CD14-positive monocyte (primary cell): ENCODE measurements around the gene BCO2. TPM values are rescaled to one million over a fixed set of nuclear protein-coding genes. Genes with fewer than 3 reads are reported as not detected.

Experiments used
- DNase-seq, 3 donors: peaks; one replicate each; pipeline ENCODE4 v3.0.0-alpha.2; 2011 to 2022
- H2AFZ ChIP-seq: 2 replicates; pipeline ENCODE4 v1.6.0; 2012; ENCODE audit warnings: mild to moderate bottlenecking, low read depth, low read length, inconsistent platforms; ENCODE audit not compliant: insufficient read depth, poor library complexity, severe bottlenecking
- H3K27ac ChIP-seq, 2 donors: 1 replicate in 1 of 2; 2 replicates in 1 of 2; pipeline ENCODE4 v1.5.1; 2012 to 2013; ENCODE audit warnings: low read length in 2 of 2, control low read depth in 1 of 2, inconsistent platforms in 1 of 2, low read depth in 1 of 2, mild to moderate bottlenecking in 1 of 2
- H3K27me3 ChIP-seq, 2 donors: one replicate each; pipeline versions ENCODE4 v1.6.0 to v1.6.1; 2011 to 2013; ENCODE audit warnings: low read length in 2 of 2; ENCODE audit not compliant: control insufficient read depth in 2 of 2, insufficient read depth in 2 of 2
- H3K36me3 ChIP-seq, 2 donors: replicated peaks in 1 of 2; 1 replicate in 1 of 2; 2 replicates in 1 of 2; pipeline versions ENCODE4 v1.5.1 to v1.6.1; 2012 to 2013; ENCODE audit warnings: low read length in 2 of 2, control low read depth in 1 of 2, inconsistent platforms in 1 of 2, mild to moderate bottlenecking in 1 of 2; ENCODE audit not compliant: insufficient read depth in 2 of 2, control insufficient read depth in 1 of 2
- H3K4me1 ChIP-seq, 2 donors: 1 replicate in 1 of 2; 2 replicates in 1 of 2; pipeline versions ENCODE4 v1.5.1 to v1.6.1; 2012 to 2013; ENCODE audit warnings: low read length in 2 of 2, control low read depth in 1 of 2, inconsistent platforms in 1 of 2, mild to moderate bottlenecking in 1 of 2, moderate library complexity in 1 of 2; ENCODE audit not compliant: insufficient read depth in 2 of 2, control insufficient read depth in 1 of 2
- H3K4me2 ChIP-seq: replicated peaks from 2 replicates; pipeline ENCODE3; 2012; ENCODE audit warnings: low read length, moderate library complexity, mild to moderate bottlenecking; ENCODE audit not compliant: poor library complexity, severe bottlenecking; ENCODE audit errors: extremely low read depth
- H3K4me3 ChIP-seq, 3 experiments: fragments of 200-600 bp in 1 of 3; sonication (generic) in 1 of 3; replicated peaks in 1 of 3; 1 replicate in 2 of 3; 2 replicates in 1 of 3; pipeline ENCODE4 v1.5.1; 2011 to 2013; ENCODE audit warnings: low read length in 3 of 3, mild to moderate bottlenecking in 3 of 3, control low read depth in 2 of 3, low read depth in 2 of 3, inconsistent platforms in 1 of 3, moderate library complexity in 1 of 3
- H3K79me2 ChIP-seq: 2 replicates; pipeline ENCODE4 v1.6.0; 2012; ENCODE audit warnings: mild to moderate bottlenecking, control low read depth, inconsistent platforms, low read length, moderate library complexity; ENCODE audit not compliant: insufficient read depth
- H3K9ac ChIP-seq: 2 replicates; pipeline ENCODE4 v1.6.0; 2017; ENCODE audit warnings: low read length, mild to moderate bottlenecking; ENCODE audit not compliant: insufficient read depth, poor library complexity, severe bottlenecking
- H3K9me3 ChIP-seq, 2 donors: replicated peaks in 1 of 2; 1 replicate in 1 of 2; 2 replicates in 1 of 2; pipeline versions ENCODE4 v1.5.1 to v1.6.1; 2012 to 2013; ENCODE audit warnings: low read length in 2 of 2, control low read depth in 1 of 2; ENCODE audit not compliant: control insufficient read depth in 1 of 2, insufficient read depth in 1 of 2
- H4K20me1 ChIP-seq: 2 replicates; pipeline ENCODE4 v1.6.0; 2012; ENCODE audit warnings: mild to moderate bottlenecking, low read length, control low read depth, moderate library complexity; ENCODE audit not compliant: insufficient read depth
- H3K27ac Mint-ChIP-seq, 7 donors: one replicate each; pipeline ENCODE4 v1.8.0; 2020; ENCODE audit warnings: mild to moderate bottlenecking in 7 of 7, mixed read lengths in 7 of 7, moderate library complexity in 6 of 7, inconsistent platforms in 2 of 7
- H3K27me3 Mint-ChIP-seq, 3 donors: one replicate each; pipeline ENCODE4 v1.8.0; 2021 to 2022; ENCODE audit warnings: low read depth in 3 of 3, mild to moderate bottlenecking in 3 of 3, mixed read lengths in 3 of 3, moderate library complexity in 3 of 3, inconsistent platforms in 1 of 3
- H3K36me3 Mint-ChIP-seq, 2 donors: one replicate each; pipeline ENCODE4 v1.8.0; 2020; ENCODE audit warnings: mixed read lengths in 2 of 2, inconsistent platforms in 1 of 2, mild to moderate bottlenecking in 1 of 2
- H3K4me1 Mint-ChIP-seq: one replicate; pipeline ENCODE4 v1.8.0; 2020; ENCODE audit warnings: mild to moderate bottlenecking, mixed read lengths
- H3K4me3 Mint-ChIP-seq, 2 donors: one replicate each; pipeline ENCODE4 v1.8.0; 2020; ENCODE audit warnings: mild to moderate bottlenecking in 2 of 2, mixed read lengths in 2 of 2, moderate library complexity in 1 of 2
- H3K9me3 Mint-ChIP-seq, 7 donors: one replicate each; pipeline ENCODE4 v1.8.0; 2020 to 2022; ENCODE audit warnings: mixed read lengths in 7 of 7, mild to moderate bottlenecking in 6 of 7, moderate library complexity in 6 of 7, inconsistent platforms in 2 of 7
- CTCF ChIP-seq: fragments of 200-600 bp; IDR thresholded peaks from one replicate; pipeline ENCODE4 v1.8.0; 2022; ENCODE audit warnings: antibody characterized with exemption, mild to moderate bottlenecking
- WGBS: methylation state at CpG from one replicate; pipeline ENCODE4 v1.1.5; 2013; ENCODE audit warnings: missing lambda C conversion rate; ENCODE audit not compliant: insufficient coverage; 5-methylcytosine and 5-hydroxymethylcytosine counted together
- intact Hi-C, 2 donors: fragments of 100-400 bp; cut with micrococcal nuclease; formaldehyde crosslinking; loops; one replicate each; pipeline versions ENCODE4 v1.15.0 to v1.15.1; 2023
- polyA plus RNA-seq, 3 donors: library from polyadenylated mRNA; depleted of rRNA in 1 of 3; unstranded in 2 of 3; stranded (reverse) in 1 of 3; fragments of 300-500 nt in 2 of 3; fragments of >200 nt in 1 of 3; fragmentation: Illumina TruSeq in 2 of 3; gene quantifications; 1 replicate in 2 of 3; 2 replicates in 1 of 3; pipeline ENCODE4 v1.2.3, GENCODE V29; 2012 to 2021

Gene BCO2
- polyA plus RNA-seq, 3 donors, result 0.20 to 1.9 TPM; not detected in 1

- Histone ChIP-seq H3K79me2 (no peaks in the 10 kb centered on the region), H2AFZ (no peak overlapping the region), H3K4me2 (no peak overlapping the region), H3K4me1 (no peaks in the 10 kb centered on the region), H4K20me1 (no peaks in the 10 kb centered on the region), H3K9me3 (no peaks in the 10 kb centered on the region), H3K27ac (no peak overlapping the region), H3K4me3 (no peak overlapping the region), H3K9ac (no peak overlapping the region), H3K27me3 (no peaks in the 10 kb centered on the region), H3K36me3 (no peaks in the 10 kb centered on the region)
- DNase-seq, result peak in 1 of 3 donors; percentile 5
- H3K9me3 Mint-ChIP-seq, result no peaks in the 10 kb centered on the region
- WGBS, result 7% methylated on average over 13 of the region's 15 CpGs
- no peaks in the 10 kb centered on the region for H3K27me3 Mint-ChIP-seq
- H3K4me3 Mint-ChIP-seq, result no peak overlapping the region
- TF ChIP-seq CTCF, result no peak
- H3K36me3 Mint-ChIP-seq, result no peaks in the 10 kb centered on the region
- H3K4me1 Mint-ChIP-seq, result no peaks in the 10 kb centered on the region
- no peak overlapping the region for H3K27ac Mint-ChIP-seq
- intact Hi-C loops, result no loop called here
These were observed 79.9 kb downstream of the BCO2 start for GRCh38 chr11:112255067-112255720.

- WGBS, result 100% methylated on average over 1 of the region's 2 CpGs
These were observed 85.2 kb downstream of the BCO2 start, which contains the start of gene PLET1 for GRCh38 chr11:112260490-112260889. PLET1 (minus strand) TSS chr11:112260860; CDS start chr11:112260589, 271 bp downstream.

More at GRCh38 chr11:112260490-112260889, 85.2 kb downstream of the BCO2 start, which contains the start of gene PLET1:
- Histone ChIP-seq H3K79me2 (no peaks in the 10 kb centered on the region), H3K4me3 (no peak within 1 kb of the TSS), H3K9me3 (no peaks in the 10 kb centered on the region), H3K4me1 (no peaks in the 10 kb centered on the region), H3K4me2 (no peak within 1 kb of the TSS), H2AFZ (no peak within 1 kb of the TSS), H3K27ac (no peak within 1 kb of the TSS), H3K9ac (no peak within 1 kb of the TSS), H3K36me3 (no peaks in the 10 kb centered on the region), H3K27me3 (no peaks in the 10 kb centered on the region), H4K20me1 (no peaks in the 10 kb centered on the region)
- TF ChIP-seq CTCF, result no peak
- Mint-ChIP-seq H3K4me3 (no peak within 1 kb of the TSS), H3K4me1 (no peaks in the 10 kb centered on the region), H3K9me3 (no peaks in the 10 kb centered on the region), H3K27ac (no peak within 1 kb of the TSS), H3K27me3 (no peaks in the 10 kb centered on the region), H3K36me3 (peaks cover 0 to 2% of the 10 kb centered on the region in 2 donors)
- DNase-seq, result no peak
- intact Hi-C loops, result no loop called here
